ENCODE results near the gene NCOR2. TPM values are rescaled to one million over a fixed set of nuclear protein-coding genes. Genes with fewer than 3 reads are reported as not detected.

NCOR2 gene
- total and polyA plus RNA-seq, 7 donors = 44.1 to 164 (median 134) TPM

- Histone ChIP-seq H3K4me3 (no peak overlapping the region), H3K4me1 (peaks cover 78% of the 10 kb centered on the region), H3K36me3 (ENCODE audit: insufficient read depth in 1 of 2, low read depth in 1 of 2) (no peaks in the 10 kb centered on the region), H3K27ac (peak overlapping the region; percentile 97), H3K27me3 (ENCODE audit: insufficient read depth in 3 of 3, low read length in 2 of 3) (no peaks in the 10 kb centered on the region), H3K9me3 (no peaks in the 10 kb centered on the region)
- DNase-seq (peak; percentile 42 to 64), ATAC-seq (no peak)
- no peak for TF ChIP-seq CTCF (IDR thresholded peaks at IDR 0.05)
- 38 to 62% (median 55%) methylated on average over 10 of the region's 10 CpGs for WGBS, 3 donors
- intact Hi-C loops (cut with DNase I) = loop anchor here (5.0 to 10.0 kb wide), 5 partner anchors 48 to 243 kb away; partner anchors contain the start of gene NCOR2 (in 2 of the 2)
These were observed 47.7 kb downstream of the NCOR2 start for GRCh38 chr12:124519746-124520145.

- intact Hi-C loops (cut with DNase I) = loop anchor here (5.0 to 10.0 kb wide), 4 partner anchors 49 to 234 kb away; partner anchors contain the start of gene NCOR2 (in 2 of the 2)
- no peak for TF ChIP-seq CTCF (IDR thresholded peaks at IDR 0.05)
- DNase-seq (peak; percentile 98 to 99), ATAC-seq (peak; percentile 70 to 74 (median 71))
- Histone ChIP-seq H3K27ac (peak overlapping the region; percentile 97), H3K4me3 (peak overlapping the region; percentile 79), H3K9me3 (no peaks in the 10 kb centered on the region), H3K4me1 (peaks cover 77% of the 10 kb centered on the region), H3K27me3 (ENCODE audit: insufficient read depth in 3 of 3, low read length in 2 of 3) (no peaks in the 10 kb centered on the region), H3K36me3 (ENCODE audit: insufficient read depth in 1 of 2, low read depth in 1 of 2) (no peaks in the 10 kb centered on the region)
- WGBS, 3 donors = 1 to 4% (median 3%) methylated on average over 49 to 51 of the region's 51 CpGs
These were observed 49.1 kb downstream of the NCOR2 start for GRCh38 chr12:124518051-124518932.
